ENCODE data around the gene FBXO45. TPM values are rescaled to one million over a fixed set of nuclear protein-coding genes. Genes with fewer than 3 reads are reported as not detected.
"Not testable (repeated sequence)": the region's sequence is repeated elsewhere in the genome, so short reads cannot be mapped to it uniquely, and the experiment has no call there.

Gene FBXO45
- total RNA-seq, 2 donors from 2014 or later = 4.9 to 8.3 TPM

- Mint-ChIP-seq H3K4me3 (peak overlapping the region; percentile 67), H3K27me3 (no peaks in the 10 kb centered on the region), H3K4me1 (peaks cover 29% of the 10 kb centered on the region), H3K27ac (peak overlapping the region; percentile 88), H3K36me3 (ENCODE audit: low read depth) (no peaks in the 10 kb centered on the region)
- no peak for DNase-seq
- no peaks in the 10 kb centered on the region for H3K9me3 ChIP-seq (ENCODE audit: control insufficient read depth, low read length, poor library complexity, severe bottlenecking)
- ATAC-seq = peak; percentile 43
These were observed 41.5 kb downstream of the FBXO45 start for GRCh38 chr3:196609805-196610515.

- H3K4me3 Mint-ChIP-seq = peak overlapping the region; percentile 65
- peaks cover 26% of the 10 kb centered on the region for H3K4me1 Mint-ChIP-seq
- DNase-seq = no peak
- ATAC-seq = peak; percentile 11
- peak overlapping the region; percentile 87 for H3K27ac Mint-ChIP-seq
- H3K9me3 ChIP-seq (ENCODE audit: control insufficient read depth, low read length, poor library complexity, severe bottlenecking) = no peaks in the 10 kb centered on the region
- H3K27me3 Mint-ChIP-seq = no peaks in the 10 kb centered on the region
- no peaks in the 10 kb centered on the region for H3K36me3 Mint-ChIP-seq (ENCODE audit: low read depth)
These were observed 43.5 kb downstream of the FBXO45 start for GRCh38 chr3:196611761-196612483.

- H3K36me3 Mint-ChIP-seq (ENCODE audit: low read depth); H3K4me3 Mint-ChIP-seq; ATAC-seq; H3K27me3 Mint-ChIP-seq; H3K27ac Mint-ChIP-seq; DNase-seq; H3K9me3 ChIP-seq (ENCODE audit: control insufficient read depth, low read length, poor library complexity, severe bottlenecking): not testable (repeated sequence)
- peaks cover 23% of the 10 kb centered on the region for H3K4me1 Mint-ChIP-seq
These were observed 46.8 kb downstream of the FBXO45 start for GRCh38 chr3:196615234-196615633.

- H3K9me3 ChIP-seq (ENCODE audit: control insufficient read depth, low read length, poor library complexity, severe bottlenecking) = no peaks in the 10 kb centered on the region
- H3K27me3 Mint-ChIP-seq = no peaks in the 10 kb centered on the region
- H3K36me3 Mint-ChIP-seq (ENCODE audit: low read depth) = no peaks in the 10 kb centered on the region
- DNase-seq = no peak
- no peak overlapping the region for H3K27ac Mint-ChIP-seq
- H3K4me3 Mint-ChIP-seq = no peak overlapping the region
- peaks cover 21% of the 10 kb centered on the region for H3K4me1 Mint-ChIP-seq
- ATAC-seq = no peak
These were observed 48.8 kb downstream of the FBXO45 start for GRCh38 chr3:196617256-196617655.

- Mint-ChIP-seq H3K4me1 (peaks cover 17% of the 10 kb centered on the region), H3K4me3 (no peak overlapping the region), H3K36me3 (ENCODE audit: low read depth) (no peaks in the 10 kb centered on the region), H3K27me3 (no peaks in the 10 kb centered on the region), H3K27ac (no peak overlapping the region)
- no peak for ATAC-seq
- no peaks in the 10 kb centered on the region for H3K9me3 ChIP-seq (ENCODE audit: control insufficient read depth, low read length, poor library complexity, severe bottlenecking)
- no peak for DNase-seq
These were observed 50.8 kb downstream of the FBXO45 start for GRCh38 chr3:196619223-196619622.

GRCh38 chr3:196619627-196620026 lies 51.2 kb downstream of the FBXO45 start:
- DNase-seq; H3K27ac Mint-ChIP-seq; H3K27me3 Mint-ChIP-seq; H3K4me3 Mint-ChIP-seq; H3K9me3 ChIP-seq (ENCODE audit: control insufficient read depth, low read length, poor library complexity, severe bottlenecking); ATAC-seq; H3K36me3 Mint-ChIP-seq (ENCODE audit: low read depth): not testable (repeated sequence)
- peaks cover 20% of the 10 kb centered on the region for H3K4me1 Mint-ChIP-seq

- ATAC-seq = peak; percentile 32
- no peak overlapping the region for H3K4me3 Mint-ChIP-seq
- peaks cover 21% of the 10 kb centered on the region for H3K4me1 Mint-ChIP-seq
These were observed 51.7 kb downstream of the FBXO45 start for GRCh38 chr3:196620161-196620604.

GRCh38 chr3:196620684-196621083 lies 52.2 kb downstream of the FBXO45 start:
- no peak for DNase-seq
- Mint-ChIP-seq H3K4me3 (no peak overlapping the region), H3K27me3 (no peaks in the 10 kb centered on the region), H3K27ac (peak overlapping the region; percentile 68), H3K4me1 (peaks cover 21% of the 10 kb centered on the region), H3K36me3 (ENCODE audit: low read depth) (no peaks in the 10 kb centered on the region)
- no peaks in the 10 kb centered on the region for H3K9me3 ChIP-seq (ENCODE audit: control insufficient read depth, low read length, poor library complexity, severe bottlenecking)
- ATAC-seq = no peak

More at GRCh38 chr3:196620161-196620604, 51.7 kb downstream of the FBXO45 start:
- peak overlapping the region; percentile 68 for H3K27ac Mint-ChIP-seq
- DNase-seq = no peak
- H3K9me3 ChIP-seq (ENCODE audit: control insufficient read depth, low read length, poor library complexity, severe bottlenecking) = no peaks in the 10 kb centered on the region
- H3K27me3 Mint-ChIP-seq = no peaks in the 10 kb centered on the region
- H3K36me3 Mint-ChIP-seq (ENCODE audit: low read depth) = no peaks in the 10 kb centered on the region

GRCh38 chr3:196621611-196622010 lies 53.2 kb downstream of the FBXO45 start:
- no peaks in the 10 kb centered on the region for H3K27me3 Mint-ChIP-seq
- no peaks in the 10 kb centered on the region for H3K36me3 Mint-ChIP-seq (ENCODE audit: low read depth)
- peaks cover 21% of the 10 kb centered on the region for H3K4me1 Mint-ChIP-seq
- ATAC-seq (no peak), DNase-seq (no peak)
- H3K9me3 ChIP-seq (ENCODE audit: control insufficient read depth, low read length, poor library complexity, severe bottlenecking) = no peaks in the 10 kb centered on the region
- H3K27ac Mint-ChIP-seq = peak overlapping the region; percentile 8
- H3K4me3 Mint-ChIP-seq = no peak overlapping the region

- ATAC-seq = peak; percentile 64
- peaks cover 21% of the 10 kb centered on the region for H3K4me1 Mint-ChIP-seq
- H3K27ac Mint-ChIP-seq = peak overlapping the region; percentile 67
- DNase-seq = no peak
- H3K4me3 Mint-ChIP-seq = peak overlapping the region; percentile 72
- no peaks in the 10 kb centered on the region for H3K36me3 Mint-ChIP-seq (ENCODE audit: low read depth)
- no peaks in the 10 kb centered on the region for H3K9me3 ChIP-seq (ENCODE audit: control insufficient read depth, low read length, poor library complexity, severe bottlenecking)
- H3K27me3 Mint-ChIP-seq = no peaks in the 10 kb centered on the region
These were observed 55.8 kb downstream of the FBXO45 start for GRCh38 chr3:196624067-196624790.

- Mint-ChIP-seq H3K4me1 (peaks cover 21% of the 10 kb centered on the region), H3K27me3 (no peaks in the 10 kb centered on the region), H3K4me3 (peak overlapping the region; percentile 72), H3K36me3 (ENCODE audit: low read depth) (no peaks in the 10 kb centered on the region), H3K27ac (no peak overlapping the region)
- no peaks in the 10 kb centered on the region for H3K9me3 ChIP-seq (ENCODE audit: control insufficient read depth, low read length, poor library complexity, severe bottlenecking)
- ATAC-seq (no peak), DNase-seq (no peak)
These were observed 56.4 kb downstream of the FBXO45 start for GRCh38 chr3:196624907-196625306.

- Mint-ChIP-seq H3K4me3 (no peak overlapping the region), H3K27ac (no peak overlapping the region), H3K27me3 (no peaks in the 10 kb centered on the region), H3K36me3 (ENCODE audit: low read depth) (no peaks in the 10 kb centered on the region), H3K4me1 (peaks cover 21% of the 10 kb centered on the region)
- ATAC-seq (no peak), DNase-seq (no peak)
- H3K9me3 ChIP-seq (ENCODE audit: control insufficient read depth, low read length, poor library complexity, severe bottlenecking) = no peaks in the 10 kb centered on the region
These were observed 56.9 kb downstream of the FBXO45 start for GRCh38 chr3:196625331-196625730.

GRCh38 chr3:196627918-196628231 lies 59.4 kb downstream of the FBXO45 start:
- no peak for ATAC-seq
- H3K27ac Mint-ChIP-seq = no peak overlapping the region
- DNase-seq = no peak
- no peak overlapping the region for H3K4me3 Mint-ChIP-seq
- H3K4me1 Mint-ChIP-seq = peaks cover 30% of the 10 kb centered on the region
- H3K9me3 ChIP-seq (ENCODE audit: control insufficient read depth, low read length, poor library complexity, severe bottlenecking) = no peaks in the 10 kb centered on the region
- H3K36me3 Mint-ChIP-seq (ENCODE audit: low read depth) = no peaks in the 10 kb centered on the region
- H3K27me3 Mint-ChIP-seq = no peaks in the 10 kb centered on the region

Measured in T-helper 17 cell (primary cell).